HL-60 (cell line): ENCODE measurements around the gene MBTPS1.

Experiments used
- DNase-seq, 2 experiments: peaks; one replicate each; pipeline ENCODE4 v3.0.0-alpha.2; 2010 to 2020; ENCODE audit warnings: low read depth in 1 of 2, low spot score in 1 of 2
- H3K27ac ChIP-seq: fragments of 250-450 bp; sonication (Bioruptor Pico); replicated peaks from 2 replicates; pipeline ENCODE4 v1.5.1; 2020; ENCODE audit warnings: mild to moderate bottlenecking, moderate library complexity
- H3K27me3 ChIP-seq: fragments of 250-450 bp; sonication (Bioruptor Pico); 2 replicates; pipeline ENCODE4 v1.5.1; 2021; ENCODE audit warnings: mild to moderate bottlenecking, moderate library complexity; ENCODE audit not compliant: insufficient read depth, poor library complexity, severe bottlenecking
- H3K4me3 ChIP-seq: replicated peaks from 2 replicates; pipeline ENCODE4 v1.5.1; 2011; ENCODE audit warnings: mild to moderate bottlenecking, control low read depth, low read length; ENCODE audit not compliant: insufficient read depth
- CTCF ChIP-seq: IDR thresholded peaks from one replicate; pipeline ENCODE4 v1.5.1; 2011; ENCODE audit warnings: low read length, control low read depth, inconsistent platforms; ENCODE audit not compliant: insufficient read depth
- GABPA ChIP-seq: IDR thresholded peaks from 2 replicates; pipeline ENCODE4 v1.6.1; 2012; ENCODE audit warnings: low read depth
- POLR2AphosphoS5 ChIP-seq: IDR thresholded peaks from 2 replicates; pipeline ENCODE4 v1.6.1; 2012; ENCODE audit warnings: low read depth
- REST ChIP-seq: IDR thresholded peaks from 2 replicates; pipeline ENCODE4 v1.6.1; 2012; ENCODE audit warnings: low read depth; ENCODE audit not compliant: insufficient replicate concordance
- SPI1 ChIP-seq: IDR thresholded peaks from 2 replicates; pipeline ENCODE4 v1.6.1; 2012; ENCODE audit warnings: low read depth, mild to moderate bottlenecking, borderline replicate concordance

The MBTPS1 gene

GRCh38 chr16:84045001-84045817 lies 71.5 kb downstream of the MBTPS1 start:
- no peak overlapping the region for H3K4me3 ChIP-seq
- H3K27me3 ChIP-seq, result peaks cover 31% of the 10 kb centered on the region
- TF ChIP-seq SPI1, result no peak
- TF ChIP-seq POLR2AphosphoS5, result no peak
- TF ChIP-seq CTCF, result no peak
- TF ChIP-seq GABPA, result no peak
- H3K27ac ChIP-seq, result no peak overlapping the region
- DNase-seq, result no peak

GRCh38 chr16:84044118-84044488 lies 72.6 kb downstream of the MBTPS1 start:
- TF ChIP-seq GABPA (no peak), POLR2AphosphoS5 (no peak), REST (no peak), CTCF (peak; percentile 6), SPI1 (no peak)
- H3K27ac ChIP-seq, result no peak overlapping the region
- H3K4me3 ChIP-seq, result no peak overlapping the region
- peaks cover 32% of the 10 kb centered on the region for H3K27me3 ChIP-seq
- DNase-seq, result no peak

- DNase-seq, result no peak
- peaks cover 32% of the 10 kb centered on the region for H3K27me3 ChIP-seq
- no peak overlapping the region for H3K27ac ChIP-seq
- no peak overlapping the region for H3K4me3 ChIP-seq
- TF ChIP-seq POLR2AphosphoS5 (no peak), REST (no peak), SPI1 (no peak), GABPA (no peak), CTCF (no peak)
These were observed 73.1 kb downstream of the MBTPS1 start for GRCh38 chr16:84043486-84044117.
